Fibroblast of skin of left quadriceps (primary cell): ENCODE results near the gene KIFAP3.
"Not testable (repeated sequence)": the region's sequence is repeated elsewhere in the genome, so short reads cannot be mapped to it uniquely, and the experiment has no call there.

Experiments used
- DNase-seq, 2 experiments: peaks; one replicate each; pipeline ENCODE4 v3.0.0-alpha.2; 2013; ENCODE audit warnings: low read depth in 2 of 2

Gene KIFAP3

GRCh38 chr1:170074250-170075157 is at the start of gene KIFAP3:
KIFAP3 (minus strand) TSS chr1:170074695; CDS start chr1:170074467, 228 bp downstream.
- DNase-seq, result peak; percentile 95 to 96

- no peak for DNase-seq
Measured at GRCh38 chr1:170122366-170122765, 47.9 kb upstream of the KIFAP3 start.

- DNase-seq, result no peak
Measured at GRCh38 chr1:170114906-170115305, 40.4 kb upstream of the KIFAP3 start.

DNA sequence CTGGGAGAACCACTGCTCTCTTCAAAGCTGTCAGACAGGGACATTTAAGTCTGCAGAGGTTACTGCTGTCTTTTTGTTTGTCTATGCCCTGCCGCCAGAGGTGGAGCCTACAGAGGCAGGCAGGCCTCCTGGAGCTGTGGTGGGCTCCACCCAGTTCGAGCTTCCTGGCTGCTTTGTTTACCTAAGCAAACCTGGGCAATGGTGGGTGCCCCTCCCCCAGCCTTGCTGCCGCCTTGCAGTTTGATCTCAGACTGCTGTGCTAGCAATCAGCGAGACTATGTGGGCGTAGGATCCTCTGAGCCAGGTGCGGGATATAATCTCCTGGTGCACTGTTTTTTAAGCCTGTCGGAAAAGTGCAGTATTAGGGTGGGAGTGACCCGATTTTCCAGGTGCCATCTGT is 38.6 kb upstream of the KIFAP3 start:
- not testable (repeated sequence) for DNase-seq

DNA sequence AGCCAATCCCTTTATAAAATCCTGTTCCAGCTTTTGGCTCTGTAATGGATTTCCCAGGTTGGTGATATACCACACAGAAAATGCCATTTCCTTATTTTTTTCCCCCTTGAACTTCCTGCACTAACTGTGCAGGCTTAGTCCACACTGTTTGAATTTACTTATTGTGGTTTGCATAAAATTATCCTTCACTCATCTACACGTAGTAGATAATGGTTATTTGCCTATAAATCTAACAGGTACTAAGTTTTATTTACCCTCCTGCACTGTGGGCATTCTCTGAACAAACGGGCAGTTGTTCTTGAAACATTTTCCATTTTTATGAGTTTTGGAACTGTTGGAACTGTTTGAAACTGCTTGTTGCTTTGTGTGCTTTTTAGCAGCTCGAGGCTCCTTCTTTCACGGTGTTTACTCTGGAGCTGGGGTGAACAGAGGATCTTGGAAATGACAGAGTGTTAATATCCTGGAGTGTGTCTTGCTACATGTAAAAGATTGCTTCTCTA is 23.0 kb upstream of the KIFAP3 start:
- DNase-seq, result no peak

DNA sequence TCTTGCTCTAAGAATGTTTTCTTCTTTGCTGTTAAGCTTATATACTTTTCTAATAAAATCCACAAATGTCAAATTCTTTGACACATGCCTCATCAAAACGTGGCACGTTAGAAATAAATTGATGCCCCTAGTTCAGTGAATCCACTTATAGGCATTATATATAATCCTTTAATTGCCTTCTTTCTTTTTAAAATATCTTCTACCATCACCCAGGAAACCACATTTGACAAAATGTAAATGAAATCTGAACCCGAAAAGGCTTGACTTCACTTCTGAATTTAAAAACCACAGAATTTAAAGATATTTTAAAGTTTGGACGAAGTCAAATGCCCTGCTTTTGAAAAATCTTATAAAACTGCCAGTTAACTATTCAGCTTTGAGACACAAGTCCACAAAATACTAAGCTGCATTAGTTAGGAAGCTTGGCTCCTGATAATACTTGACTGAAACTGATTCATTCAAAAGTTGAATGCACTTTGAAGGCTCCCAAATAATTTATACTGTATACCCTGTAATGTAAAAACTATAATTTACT is 22.4 kb upstream of the KIFAP3 start:
- DNase-seq, result no peak

GRCh38 chr1:170095976-170096748 is 21.7 kb upstream of the KIFAP3 start:
- DNase-seq, result no peak

- DNase-seq, result not testable (repeated sequence)
Measured at GRCh38 chr1:170094697-170095616, 20.5 kb upstream of the KIFAP3 start.

GRCh38 chr1:170086399-170087032 is 12.0 kb upstream of the KIFAP3 start:
- DNase-seq, result no peak

DNA sequence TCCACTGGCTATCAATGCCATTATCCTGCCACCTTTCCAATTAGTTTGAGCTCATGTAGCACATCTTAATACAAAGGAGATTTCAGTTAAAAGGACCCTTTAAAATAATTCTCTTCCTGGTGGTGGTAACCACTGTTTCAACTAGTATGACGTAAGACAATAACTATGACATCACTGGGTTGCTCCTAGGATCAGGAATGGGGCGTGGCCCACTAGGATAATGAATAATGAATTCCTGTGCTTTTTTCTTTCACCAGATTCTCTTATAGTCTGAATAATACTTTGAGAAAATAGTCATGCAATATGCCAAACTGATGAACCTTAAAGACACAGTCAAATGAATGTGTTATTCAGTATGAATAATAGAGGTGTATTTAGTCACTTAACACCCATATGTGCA is 10.6 kb upstream of the KIFAP3 start:
- no peak for DNase-seq

- DNase-seq, result no peak
Measured at GRCh38 chr1:170078610-170079189, 4.2 kb upstream of the KIFAP3 start.

DNA sequence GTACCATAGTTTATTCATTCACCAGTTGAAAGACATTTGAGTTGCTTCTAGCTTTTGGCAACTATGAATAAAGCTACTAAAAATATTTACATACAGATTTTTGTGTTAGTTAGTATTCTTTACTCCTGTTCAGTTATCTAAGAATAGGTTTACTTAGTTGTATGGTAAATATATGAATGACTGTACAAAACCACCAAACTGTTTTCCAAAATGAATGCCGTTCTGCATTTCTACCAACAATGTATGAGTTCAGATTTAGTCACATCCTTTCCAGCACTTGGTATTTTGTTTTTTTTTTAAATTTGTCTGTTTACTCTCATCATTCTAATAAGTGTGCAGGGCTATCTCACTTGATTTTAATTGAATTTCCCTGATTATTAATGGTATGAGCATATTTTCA is 3.4 kb upstream of the KIFAP3 start:
- no peak for DNase-seq

DNA sequence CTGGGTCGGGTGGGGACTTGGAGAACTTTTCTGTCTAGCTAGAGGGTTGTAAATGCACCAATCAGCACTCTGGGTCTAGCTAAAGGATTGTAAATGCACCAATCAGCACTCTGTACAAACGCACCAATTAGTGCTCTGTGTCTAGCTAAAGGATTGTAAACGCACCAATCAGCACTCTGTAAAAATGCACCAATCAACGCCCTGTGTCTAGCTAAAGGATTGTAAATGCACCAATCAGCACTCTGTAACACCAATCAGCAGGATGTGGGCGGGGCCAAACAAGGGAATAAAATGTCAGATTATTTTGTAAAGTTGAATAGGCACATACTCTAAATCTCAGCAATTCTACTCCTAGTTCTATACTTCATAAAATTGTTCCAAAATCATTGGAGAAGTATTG is 2.5 kb upstream of the KIFAP3 start:
- not testable (repeated sequence) for DNase-seq

DNA sequence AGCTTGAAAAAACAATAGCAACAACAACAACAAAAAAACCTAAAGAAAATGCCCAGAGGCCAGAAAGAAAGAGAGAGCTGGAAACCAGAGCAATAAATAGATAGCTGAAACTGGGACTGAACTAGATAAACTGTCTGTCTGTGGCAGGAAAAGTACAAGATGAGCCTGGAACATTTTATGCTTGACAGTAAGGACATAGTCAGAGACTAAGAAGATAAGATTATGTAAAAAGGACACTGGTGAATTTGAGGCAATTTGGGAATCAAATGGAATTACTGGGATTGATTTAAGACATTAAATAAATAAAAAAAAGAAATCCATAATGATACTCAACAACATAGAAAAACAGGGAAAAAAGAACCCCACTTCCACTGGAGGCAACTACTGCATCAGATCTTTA is 1.7 kb upstream of the KIFAP3 start:
- DNase-seq, result no peak

DNA sequence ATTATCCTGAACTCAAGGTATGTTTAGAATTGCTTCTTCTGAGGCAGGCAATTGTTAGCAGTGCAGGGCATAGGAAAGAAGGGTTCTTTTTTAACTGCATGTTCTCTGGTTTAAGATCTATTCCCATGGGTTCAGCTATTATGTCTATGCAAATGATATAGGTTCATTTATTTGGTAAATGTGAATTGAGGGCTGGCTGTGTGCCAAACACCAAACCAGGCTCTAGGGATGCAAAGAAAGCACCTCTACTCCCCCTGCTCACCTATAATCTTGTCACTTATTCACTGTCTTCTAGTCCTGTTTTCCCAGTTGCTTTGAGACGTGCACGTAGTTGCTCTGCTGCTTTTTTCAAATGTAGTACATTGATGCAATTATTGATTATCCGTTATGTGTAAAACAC is 691 bp upstream of the KIFAP3 start:
- DNase-seq, result no peak

GRCh38 chr1:170073893-170074249 is 624 bp downstream of the KIFAP3 start:
- DNase-seq, result no peak

- no peak for DNase-seq
Measured at GRCh38 chr1:170071378-170071777, 3.1 kb downstream of the KIFAP3 start.

- DNase-seq, result no peak
Measured at GRCh38 chr1:170068923-170069322, 5.6 kb downstream of the KIFAP3 start.

DNA sequence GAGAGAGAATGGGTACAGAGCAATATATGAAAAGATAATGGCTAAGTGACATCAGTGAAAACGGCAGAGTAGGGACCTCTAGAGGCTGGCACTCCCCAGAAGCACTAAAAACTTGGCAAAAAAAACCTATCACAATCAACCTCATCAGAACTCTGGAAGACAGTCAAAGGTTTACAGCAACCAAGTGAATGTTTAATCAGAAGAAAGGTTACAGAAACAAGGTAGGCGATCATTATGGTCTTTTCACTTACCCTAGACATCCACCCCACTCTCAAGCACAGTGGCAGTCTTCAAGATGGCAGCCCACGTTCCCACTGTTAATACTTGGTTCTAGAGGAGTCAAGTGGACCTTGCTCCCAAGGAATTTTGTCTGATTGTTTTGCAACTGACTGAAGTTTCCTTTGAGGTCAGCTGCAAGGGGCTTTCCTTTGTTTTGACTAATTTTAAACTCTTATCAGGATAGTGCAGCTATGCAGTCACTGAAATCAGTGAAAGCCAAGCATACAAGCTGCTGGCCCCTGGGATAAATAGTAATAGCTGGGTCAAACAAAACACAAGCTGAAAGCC is 7.2 kb downstream of the KIFAP3 start:
- DNase-seq, result no peak

- DNase-seq, result no peak
Measured at GRCh38 chr1:170064821-170065220, 9.7 kb downstream of the KIFAP3 start.
